ENCODE data around the gene TMED10. TPM values are rescaled to one million over a fixed set of nuclear protein-coding genes. Genes with fewer than 3 reads are reported as not detected.

TMED10 gene
- total and polyA plus RNA-seq, 2 donors (not counting 3 experiments of a cell fraction or from before 2014, with no cell fraction given) = 338 to 342 TPM

DNA sequence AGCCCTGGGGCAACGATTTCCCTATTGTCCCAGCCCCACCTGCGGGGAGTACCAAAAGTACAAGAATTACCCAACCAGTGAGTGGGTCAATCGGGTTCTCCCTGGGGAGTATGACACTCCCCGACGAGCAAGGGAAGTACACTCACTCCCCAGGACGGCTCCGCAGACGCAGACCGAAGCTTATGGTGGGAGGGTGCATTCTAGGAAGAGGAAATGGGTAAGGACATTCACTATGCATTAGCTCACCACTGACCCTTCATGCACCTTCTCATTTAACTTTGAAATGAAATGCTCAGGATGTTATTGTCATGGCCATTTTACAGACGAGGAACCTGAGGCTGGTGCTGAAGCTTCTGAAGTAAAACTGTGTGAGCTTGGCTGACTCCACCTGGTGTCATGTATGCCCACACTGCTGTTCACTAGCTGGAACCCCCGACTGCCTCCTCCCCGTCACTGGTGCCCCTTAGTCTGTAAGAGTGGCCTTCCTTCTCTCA is 45.8 kb upstream of the TMED10 start:
- DNase-seq (ENCODE audit: low read depth, low spot score) (peak; percentile 90), FAIRE-seq (peak; percentile 99)
- H3K9me1 ChIP-seq (replicated peaks; ENCODE audit: control insufficient read depth, extremely low read depth, insufficient read depth, low read length) = no peaks in the 10 kb centered on the region
- no peaks in the 10 kb centered on the region for H3K27me3 ChIP-seq (ENCODE audit: control insufficient read depth in 2 of 2, insufficient read depth in 2 of 2, low read length in 2 of 2)
- peak overlapping the region; percentile 69 for H3K9ac ChIP-seq (replicated peaks; ENCODE audit: extremely low read depth, insufficient read depth, low read length)
- ChIA-PET POLR2A (interaction anchor here (0.6 kb wide), 2 partner anchors 11 to 17 kb away, joined by 3 read pairs; no protein-coding TSS in a partner anchor), CTCF (interaction anchor here (0.7 to 1.8 kb wide), 5 partner anchors 13 to 37 kb away, joined by 3 to 7 read pairs (median 4); no protein-coding TSS in a partner anchor)
- H3K4me1 ChIP-seq (ENCODE audit: control insufficient read depth, extremely low read depth, insufficient read depth, low read length) = peaks cover 13% of the 10 kb centered on the region
- TF ChIP-seq JUN (IDR thresholded peaks at IDR 0.05; ENCODE audit: borderline replicate concordance, insufficient read depth, insufficient read length, low read depth) (peak; percentile 89), MYC (IDR thresholded peaks at IDR 0.05; ENCODE audit: low read depth, low read length) (peak; percentile 31), MAX (IDR thresholded peaks at IDR 0.05; ENCODE audit: insufficient read depth, insufficient read length) (no peak), FOS (IDR thresholded peaks at IDR 0.05; ENCODE audit: borderline replicate concordance, insufficient read depth, low read length) (peak; percentile 72), POLR2AphosphoS5 (IDR thresholded peaks at IDR 0.05; ENCODE audit: insufficient read depth, low read depth, low read length) (peak; percentile 88), GATA2 (IDR thresholded peaks at IDR 0.05; ENCODE audit: insufficient read depth, insufficient read length, low read depth, low read length) (no peak), POLR2A (IDR thresholded peaks at IDR 0.05; ENCODE audit: low read depth, low read length) (peak; percentile 66), EZH2 (IDR thresholded peaks at IDR 0.05; ENCODE audit: borderline replicate concordance, low read depth, low read length, severe bottlenecking) (no peak)
- TF ChIP-seq, protein P1, sequence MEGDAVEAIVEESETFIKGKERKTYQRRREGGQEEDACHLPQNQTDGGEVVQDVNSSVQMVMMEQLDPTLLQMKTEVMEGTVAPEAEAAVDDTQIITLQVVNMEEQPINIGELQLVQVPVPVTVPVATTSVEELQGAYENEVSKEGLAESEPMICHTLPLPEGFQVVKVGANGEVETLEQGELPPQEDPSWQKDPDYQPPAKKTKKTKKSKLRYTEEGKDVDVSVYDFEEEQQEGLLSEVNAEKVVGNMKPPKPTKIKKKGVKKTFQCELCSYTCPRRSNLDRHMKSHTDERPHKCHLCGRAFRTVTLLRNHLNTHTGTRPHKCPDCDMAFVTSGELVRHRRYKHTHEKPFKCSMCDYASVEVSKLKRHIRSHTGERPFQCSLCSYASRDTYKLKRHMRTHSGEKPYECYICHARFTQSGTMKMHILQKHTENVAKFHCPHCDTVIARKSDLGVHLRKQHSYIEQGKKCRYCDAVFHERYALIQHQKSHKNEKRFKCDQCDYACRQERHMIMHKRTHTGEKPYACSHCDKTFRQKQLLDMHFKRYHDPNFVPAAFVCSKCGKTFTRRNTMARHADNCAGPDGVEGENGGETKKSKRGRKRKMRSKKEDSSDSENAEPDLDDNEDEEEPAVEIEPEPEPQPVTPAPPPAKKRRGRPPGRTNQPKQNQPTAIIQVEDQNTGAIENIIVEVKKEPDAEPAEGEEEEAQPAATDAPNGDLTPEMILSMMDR (IDR thresholded peaks at IDR 0.05; ENCODE audit: extremely low read depth in 1 of 2, insufficient read depth in 1 of 2, low read depth in 1 of 2, low read length in 2 of 2) = no peak
- H3K4me2 ChIP-seq (ENCODE audit: insufficient read depth, low read length) = peak overlapping the region; percentile 16
- no peaks in the 10 kb centered on the region for H4K20me1 ChIP-seq (replicated peaks; ENCODE audit: control insufficient read depth, extremely low read depth, insufficient read depth, low read length)
- BruUV-seq (replicated peaks) = no TSS peak
- intact Hi-C loops (cut with micrococcal nuclease) (loop anchor here (1.0 to 2.0 kb wide), 6 partner anchors 12 to 95 kb away; partner anchors contain the start of genes NEK9 and TMED10), dilution Hi-C loops (cut with MboI; ENCODE audit: extremely low pct_ligation_motif_present, low sequenced_read_pairs) (no loop called here)
- peak overlapping the region; percentile 95 for H3K27ac ChIP-seq (ENCODE audit: insufficient read depth, low read depth, low read length)
- no peak overlapping the region for H3K4me3 ChIP-seq (replicated peaks in 1 of 3; ENCODE audit: insufficient read depth in 1 of 3, low read depth in 1 of 3, low read length in 3 of 3)
- H2AFZ ChIP-seq (ENCODE audit: low read depth, low read length) = peak overlapping the region; percentile 60
- H3K79me2 ChIP-seq (ENCODE audit: control insufficient read depth, insufficient read depth, low read length) = no peaks in the 10 kb centered on the region
- no peaks in the 10 kb centered on the region for H3K9me3 ChIP-seq (replicated peaks; ENCODE audit: control insufficient read depth, insufficient read depth, low read length)
- no peaks in the 10 kb centered on the region for H3K36me3 ChIP-seq (ENCODE audit: control insufficient read depth in 2 of 2, extremely low read depth in 1 of 2, insufficient read depth in 2 of 2, low read length in 2 of 2)
